Measurements from ENCODE around the gene ZMYM1. TPM values are rescaled to one million over a fixed set of nuclear protein-coding genes. Genes with fewer than 3 reads are reported as not detected.
"Not testable (repeated sequence)": the region's sequence is repeated elsewhere in the genome, so short reads cannot be mapped to it uniquely, and the experiment has no call there.

ZMYM1 gene
- total and polyA plus RNA-seq, 2 of the 8 experiments (the other 6 are each of a cell fraction or from before 2014, with no cell fraction given) = 10.0 to 41.3 TPM

DNA sequence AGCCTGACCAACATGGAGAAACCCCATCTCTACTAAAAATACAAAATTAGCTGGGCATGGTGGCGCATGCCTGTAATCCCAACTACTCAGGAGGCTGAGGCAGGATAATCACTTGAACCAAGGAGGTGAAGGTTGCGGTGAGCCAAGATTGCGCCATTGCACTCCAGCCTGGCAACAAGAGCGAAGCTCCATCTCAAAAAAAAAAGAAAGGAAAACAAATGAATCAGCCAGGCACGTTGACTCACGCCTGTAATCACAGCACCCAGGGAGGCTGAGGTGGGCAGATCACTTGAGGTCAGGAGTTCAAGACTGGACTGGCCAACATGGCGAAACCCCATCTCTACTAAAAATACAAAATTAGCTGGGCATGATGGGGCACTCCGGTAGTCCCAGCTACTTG, 2.8 kb upstream of the ZMYM1 start:
- POLR2A ChIA-PET (ENCODE audit: partially characterized antibody); H3K79me1 ChIP-seq (ENCODE audit: low read depth, low read length); H4K91ac ChIP-seq (replicated peaks; ENCODE audit: insufficient read length, low read length); H3K4me1 ChIP-seq (replicated peaks in 1 of 4; ENCODE audit: control insufficient read depth in 3 of 4, insufficient read depth in 4 of 4, low read length in 3 of 4); H4K5ac ChIP-seq (ENCODE audit: insufficient read length, low read depth, low read length); H2BK120ac ChIP-seq (replicated peaks; ENCODE audit: low read depth, low read length); H2BK20ac ChIP-seq (ENCODE audit: low read length); H3K27ac ChIP-seq (ENCODE audit: low read depth, low read length); H3K9ac ChIP-seq (replicated peaks in 1 of 4; ENCODE audit: extremely low read depth in 1 of 4, low read depth in 3 of 4, low read length in 3 of 4); H3K9me3 ChIP-seq (ENCODE audit: insufficient read depth in 2 of 2, low read depth in 1 of 2, low read length in 1 of 2); H3K27me3 ChIP-seq (replicated peaks in 1 of 4; ENCODE audit: control insufficient read depth in 3 of 4, extremely low read depth in 1 of 4, insufficient read depth in 3 of 4, low read length in 3 of 4); H3K23ac ChIP-seq (ENCODE audit: insufficient read length); H2AFZ ChIP-seq (ENCODE audit: low read length); H3K23me2 ChIP-seq (ENCODE audit: low read depth, low read length); H3K4ac ChIP-seq (replicated peaks; ENCODE audit: insufficient read length, low read depth, low read length); H2BK15ac ChIP-seq (ENCODE audit: low read length); H3K18ac ChIP-seq (ENCODE audit: extremely low read depth, low read length); H3K36me3 ChIP-seq (ENCODE audit: control insufficient read depth in 2 of 4, insufficient read depth in 4 of 4, low read length in 3 of 4); H2BK5ac ChIP-seq (ENCODE audit: low read depth, low read length); H4K8ac ChIP-seq (ENCODE audit: extremely low read depth, insufficient read depth, low read length); H3K4me3 ChIP-seq (ENCODE audit: extremely low read depth in 1 of 4, insufficient read depth in 2 of 4, low read depth in 3 of 4, low read length in 4 of 4); H2BK12ac ChIP-seq (ENCODE audit: low read depth, low read length); H3K4me2 ChIP-seq (ENCODE audit: insufficient read depth in 1 of 2, low read depth in 2 of 2, low read length in 2 of 2); H2AK5ac ChIP-seq (ENCODE audit: low read depth, low read length); FAIRE-seq; DNase-seq (ENCODE audit: low read depth in 1 of 2, low spot score in 2 of 2); H3K14ac ChIP-seq (ENCODE audit: insufficient read length); H4K20me1 ChIP-seq (replicated peaks in 1 of 2; ENCODE audit: control insufficient read depth in 1 of 2, insufficient read depth in 2 of 2, low read length in 2 of 2); H3K56ac ChIP-seq (replicated peaks; ENCODE audit: insufficient read length, low read depth, low read length): not testable (repeated sequence)
- peaks cover 0 to 20% of the 10 kb centered on the region in 2 experiments for H3K79me2 ChIP-seq (ENCODE audit: control insufficient read depth in 1 of 2, insufficient read depth in 2 of 2, low read length in 2 of 2)
- CTCF ChIA-PET (ENCODE audit: partially characterized antibody) = interaction anchor here (0.7 kb wide), 1 partner anchor 28 kb away, joined by 4 read pairs; no protein-coding TSS in a partner anchor
- WGBS, 2 experiments (ENCODE audit: extremely low coverage in 1 of 2, insufficient coverage in 1 of 2, insufficient read length in 1 of 2, insufficient replicate concordance in 2 of 2, low coverage in 1 of 2, low lambda C conversion rate in 2 of 2, missing lambda C conversion rate in 1 of 2) = 95% methylated on average over 8 of the region's 8 CpGs; no CpG with 5 or more reads in 1 of the 2 experiments
